Breast epithelium (tissue), 4 donors: ENCODE measurements around the gene AKIRIN1. TPM values are rescaled to one million over a fixed set of nuclear protein-coding genes. Genes with fewer than 3 reads are reported as not detected.

Source experiments
- DNase-seq, 2 donors: peaks; one replicate each; pipeline ENCODE4 v3.0.0-alpha.2; 2019; ENCODE audit warnings: low spot score in 2 of 2
- H3K27ac ChIP-seq, 2 donors: fragments of 200-600 bp; sonication (generic) in 1 of 2; one replicate each; pipeline ENCODE4 v1.5.1; 2016 to 2019; ENCODE audit warnings: mild to moderate bottlenecking in 1 of 2
- H3K27me3 ChIP-seq, 2 donors: fragments of 200-600 bp; sonication (generic) in 1 of 2; one replicate each; pipeline versions ENCODE4 v1.5.1 to v1.6.0; 2017 to 2019; ENCODE audit warnings: control low read depth in 1 of 2, mild to moderate bottlenecking in 1 of 2
- H3K36me3 ChIP-seq: fragments of 200-600 bp; one replicate; pipeline ENCODE4 v1.5.1; 2019
- H3K4me1 ChIP-seq, 2 donors: fragments of 200-600 bp; sonication (generic); one replicate each; pipeline ENCODE4 v1.5.1; 2016 to 2019; ENCODE audit warnings: control low read depth in 1 of 2
- H3K4me3 ChIP-seq, 3 donors: fragments of 200-600 bp; sonication (generic); 1 replicate in 2 of 3; 2 replicates in 1 of 3; pipeline ENCODE4 v1.5.1; 2016 to 2019; ENCODE audit warnings: mild to moderate bottlenecking in 3 of 3, moderate library complexity in 2 of 3
- H3K9me3 ChIP-seq, 2 donors: fragments of 200-600 bp; sonication (generic) in 1 of 2; one replicate each; pipeline ENCODE4 v1.5.1; 2016 to 2019; ENCODE audit warnings: control low read depth in 1 of 2
- POLR2A ChIP-seq: fragments of 450-650 bp; IDR thresholded peaks from one replicate; pipeline ENCODE4 v1.6.1; 2016; ENCODE audit warnings: antibody characterized with exemption, mild to moderate bottlenecking, moderate library complexity
- POLR2AphosphoS5 ChIP-seq, 3 donors: sonication (generic); formaldehyde crosslinking; IDR thresholded peaks; one replicate each; pipeline ENCODE4 v1.6.1; 2017; ENCODE audit warnings: antibody characterized with exemption in 3 of 3
- intact Hi-C: fragments of 100-400 bp; cut with DNase I; formaldehyde crosslinking; loops from one replicate; pipeline ENCODE4 v1.15.1; 2023; ENCODE audit warnings: low total_unique reads
- total RNA-seq, 3 donors: library from RNA; depleted of rRNA; stranded (reverse); fragments of >200 nt; gene quantifications; one replicate each; pipeline ENCODE4 v1.1.0, GENCODE V29; 2016
- TF ChIP-seq, protein P1 (sequence below), 3 donors: fragments of 450-650 bp; IDR thresholded peaks; one replicate each; pipeline ENCODE4 v1.5.1; 2016 to 2017; ENCODE audit warnings: antibody characterized with exemption in 3 of 3, mild to moderate bottlenecking in 3 of 3, moderate library complexity in 3 of 3

Gene AKIRIN1
- total RNA-seq, 3 donors from 2014 or later: 34.7 to 35.1 (median 34.8) TPM

DNA sequence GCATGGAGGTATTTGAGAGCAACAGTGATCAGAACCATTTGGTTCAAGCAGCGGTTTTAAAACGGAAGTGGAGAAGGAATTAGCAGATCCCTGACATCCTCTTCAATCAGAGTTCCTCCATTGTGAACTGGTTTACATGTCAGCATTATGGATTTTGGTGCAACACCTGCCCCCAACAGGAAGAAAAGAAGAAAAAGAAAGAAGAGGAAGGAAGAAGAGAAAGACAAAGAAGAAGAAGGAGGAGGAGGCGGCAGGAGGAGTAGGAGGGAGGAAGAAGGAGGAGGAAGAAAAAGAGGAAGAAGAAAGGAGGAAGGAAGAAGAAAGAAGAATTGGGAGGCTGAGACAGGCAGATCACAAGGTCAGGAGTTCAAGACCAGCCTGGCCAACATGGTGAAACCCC lies 52.4 kb downstream of the AKIRIN1 start:
- Histone ChIP-seq H3K4me3 (no peak overlapping the region), H3K4me1 (no peaks in the 10 kb centered on the region), H3K27me3 (no peaks in the 10 kb centered on the region), H3K36me3 (no peaks in the 10 kb centered on the region), H3K27ac (no peak overlapping the region), H3K9me3 (no peaks in the 10 kb centered on the region)
- intact Hi-C loops: no loop called here
- TF ChIP-seq, protein P1, sequence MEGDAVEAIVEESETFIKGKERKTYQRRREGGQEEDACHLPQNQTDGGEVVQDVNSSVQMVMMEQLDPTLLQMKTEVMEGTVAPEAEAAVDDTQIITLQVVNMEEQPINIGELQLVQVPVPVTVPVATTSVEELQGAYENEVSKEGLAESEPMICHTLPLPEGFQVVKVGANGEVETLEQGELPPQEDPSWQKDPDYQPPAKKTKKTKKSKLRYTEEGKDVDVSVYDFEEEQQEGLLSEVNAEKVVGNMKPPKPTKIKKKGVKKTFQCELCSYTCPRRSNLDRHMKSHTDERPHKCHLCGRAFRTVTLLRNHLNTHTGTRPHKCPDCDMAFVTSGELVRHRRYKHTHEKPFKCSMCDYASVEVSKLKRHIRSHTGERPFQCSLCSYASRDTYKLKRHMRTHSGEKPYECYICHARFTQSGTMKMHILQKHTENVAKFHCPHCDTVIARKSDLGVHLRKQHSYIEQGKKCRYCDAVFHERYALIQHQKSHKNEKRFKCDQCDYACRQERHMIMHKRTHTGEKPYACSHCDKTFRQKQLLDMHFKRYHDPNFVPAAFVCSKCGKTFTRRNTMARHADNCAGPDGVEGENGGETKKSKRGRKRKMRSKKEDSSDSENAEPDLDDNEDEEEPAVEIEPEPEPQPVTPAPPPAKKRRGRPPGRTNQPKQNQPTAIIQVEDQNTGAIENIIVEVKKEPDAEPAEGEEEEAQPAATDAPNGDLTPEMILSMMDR (IDR thresholded peaks at IDR 0.05): no peak
- TF ChIP-seq POLR2A (no peak), POLR2AphosphoS5 (IDR thresholded peaks at IDR 0.05) (no peak)
- no peak for DNase-seq

DNA sequence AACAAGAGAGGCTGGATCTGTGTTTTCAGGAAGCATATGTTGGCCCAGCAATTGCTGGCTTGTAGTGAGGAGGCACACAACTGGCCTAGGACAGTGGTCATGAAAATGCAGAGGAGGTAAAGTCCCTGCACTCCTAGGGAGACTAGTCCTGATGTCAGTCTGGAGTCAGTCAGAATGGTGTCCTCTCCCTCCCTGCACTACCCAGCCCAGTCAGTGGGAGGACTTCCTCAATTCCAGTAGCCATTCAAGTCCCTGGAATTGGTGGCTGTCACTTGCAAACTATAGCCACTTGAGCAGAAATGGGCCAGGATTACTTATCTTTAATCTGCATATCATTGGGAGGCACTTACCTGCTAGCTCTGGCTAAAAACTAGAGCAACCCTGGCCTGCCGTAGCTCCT lies 53.7 kb downstream of the AKIRIN1 start:
- intact Hi-C loops: no loop called here
- H3K9me3 ChIP-seq: no peaks in the 10 kb centered on the region
- TF ChIP-seq, protein P1 (IDR thresholded peaks at IDR 0.05): no peak
- TF ChIP-seq POLR2AphosphoS5 (IDR thresholded peaks at IDR 0.05): no peak
- TF ChIP-seq POLR2A: no peak
- no peak overlapping the region for H3K4me3 ChIP-seq
- H3K36me3 ChIP-seq: no peaks in the 10 kb centered on the region
- no peaks in the 10 kb centered on the region for H3K27me3 ChIP-seq
- no peak overlapping the region for H3K27ac ChIP-seq
- DNase-seq: no peak
- H3K4me1 ChIP-seq: no peaks in the 10 kb centered on the region

DNA sequence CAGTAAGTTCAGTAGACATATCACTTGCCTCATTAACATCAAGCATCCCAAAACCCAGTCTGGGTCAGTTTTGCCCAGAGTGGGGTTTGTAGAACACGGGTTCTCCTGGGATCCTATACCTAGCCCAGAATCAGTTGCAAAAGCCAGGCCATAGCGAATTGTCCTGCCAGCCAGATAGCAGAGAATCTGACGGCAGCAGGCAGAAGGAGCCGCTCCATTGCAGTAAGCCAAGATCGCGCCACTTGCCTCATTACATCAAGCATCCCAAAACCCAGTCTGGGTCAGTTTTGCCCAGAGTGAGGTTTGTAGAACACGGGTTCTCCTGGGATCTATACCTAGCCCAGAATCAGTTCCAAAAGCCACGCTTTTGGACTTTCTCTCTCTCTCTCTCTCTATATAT lies 54.2 kb downstream of the AKIRIN1 start:
- intact Hi-C loops: no loop called here
- H3K27ac ChIP-seq: no peak overlapping the region
- TF ChIP-seq POLR2AphosphoS5 (IDR thresholded peaks at IDR 0.05) (no peak), POLR2A (no peak)
- TF ChIP-seq, protein P1 (IDR thresholded peaks at IDR 0.05): no peak

DNA sequence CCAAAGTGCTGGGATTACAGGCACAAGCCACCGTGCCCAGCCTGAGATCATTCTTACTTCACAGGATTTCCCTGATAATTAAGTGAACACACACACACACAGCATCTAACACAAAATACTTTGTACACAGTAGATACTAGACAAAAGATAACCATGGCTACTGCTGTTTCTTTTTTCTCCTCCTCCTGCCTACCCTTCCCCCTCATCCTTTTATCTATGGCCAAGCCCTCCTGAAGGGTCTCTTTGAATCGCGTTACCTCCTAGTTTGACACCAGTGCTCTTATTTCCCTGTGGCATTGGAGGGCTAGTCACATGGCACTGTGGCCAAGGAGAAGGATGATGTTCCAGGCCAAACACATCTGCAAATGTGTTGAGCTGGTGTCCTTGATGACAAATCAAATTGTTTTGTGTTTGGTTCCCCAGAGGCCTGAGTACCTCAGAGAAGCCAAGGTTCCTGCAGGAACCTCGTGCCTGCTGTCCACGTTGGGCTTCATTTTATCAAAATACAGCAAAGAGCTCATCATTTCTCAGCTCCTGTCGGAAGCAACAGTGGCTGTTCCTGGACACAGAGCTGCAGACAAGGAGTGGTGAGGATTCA lies 55.6 kb downstream of the AKIRIN1 start:
- no peak for DNase-seq
- Histone ChIP-seq H3K27ac (peak overlapping the region in 1 of 2 donors; percentile 58), H3K4me3 (no peak overlapping the region), H3K27me3 (no peaks in the 10 kb centered on the region), H3K9me3 (no peaks in the 10 kb centered on the region), H3K36me3 (no peaks in the 10 kb centered on the region), H3K4me1 (no peaks in the 10 kb centered on the region)
- intact Hi-C loops: no loop called here
- TF ChIP-seq POLR2AphosphoS5 (IDR thresholded peaks at IDR 0.05) (no peak), POLR2A (no peak)
- TF ChIP-seq, protein P1 (IDR thresholded peaks at IDR 0.05): no peak

More for the DNA sequence above, 54.2 kb downstream of the AKIRIN1 start:
- no peaks in the 10 kb centered on the region for H3K27me3 ChIP-seq
- no peak overlapping the region for H3K4me3 ChIP-seq
- DNase-seq: no peak
- H3K9me3 ChIP-seq: no peaks in the 10 kb centered on the region
- no peaks in the 10 kb centered on the region for H3K36me3 ChIP-seq
- H3K4me1 ChIP-seq: no peaks in the 10 kb centered on the region

DNA sequence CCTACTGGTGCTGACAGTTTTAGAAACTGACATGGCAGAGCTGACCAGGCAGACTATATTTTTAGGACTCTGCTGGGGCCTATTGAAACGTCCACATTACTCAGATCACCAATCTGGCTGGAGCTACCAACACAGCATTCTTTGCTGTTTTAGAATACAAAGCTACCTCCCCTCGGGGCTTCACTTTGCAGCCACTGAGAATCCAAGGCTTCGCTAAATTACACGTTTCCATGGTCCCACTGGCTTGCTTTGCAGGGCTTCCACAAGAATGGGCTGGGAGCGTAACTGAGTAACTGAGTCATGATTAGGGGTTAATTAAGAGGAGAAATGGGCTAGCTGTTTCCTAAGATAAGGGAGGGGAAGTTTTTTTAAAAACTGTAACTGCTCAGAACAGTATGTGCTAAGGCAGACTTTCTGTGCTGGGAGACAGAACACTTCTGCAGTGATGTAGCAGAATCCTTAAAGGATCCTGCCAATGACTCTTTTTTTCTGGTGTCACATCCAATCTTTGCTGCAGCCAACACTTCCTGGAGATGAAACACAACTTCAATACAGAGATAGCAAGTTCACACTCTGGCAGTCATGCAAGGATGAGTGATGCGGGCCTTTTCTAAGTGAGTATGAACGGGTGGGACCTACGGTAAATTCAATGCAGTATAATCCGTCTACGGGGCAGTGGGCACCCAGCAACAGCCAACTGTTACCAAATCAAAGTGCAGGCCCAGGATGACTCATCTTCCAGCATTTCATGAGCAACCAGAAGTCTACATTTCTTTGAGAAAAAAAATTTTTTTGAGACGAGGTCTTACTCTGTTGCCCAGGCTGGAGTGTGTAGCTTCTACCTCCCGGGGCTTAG lies 56.5 kb downstream of the AKIRIN1 start:
- no peak for DNase-seq
- Histone ChIP-seq H3K36me3 (no peaks in the 10 kb centered on the region), H3K27me3 (no peaks in the 10 kb centered on the region), H3K27ac (peak overlapping the region in 1 of 2 donors; percentile 58), H3K4me3 (no peak overlapping the region), H3K9me3 (no peaks in the 10 kb centered on the region), H3K4me1 (no peaks in the 10 kb centered on the region)
- intact Hi-C loops: no loop called here
- TF ChIP-seq POLR2AphosphoS5 (IDR thresholded peaks at IDR 0.05) (peak in 1 of 3 donors; percentile 15), POLR2A (no peak)
- TF ChIP-seq, protein P1 (IDR thresholded peaks at IDR 0.05): no peak
